GM19328 (cell line): ENCODE data around the gene LRRC59.
A peak's percentile ranks its signal among the peaks of the same experiment; 100 is the strongest.
"Not testable (repeated sequence)": the region's sequence is repeated elsewhere in the genome, so short reads cannot be mapped to it uniquely, and the experiment has no call there.

Source experiments
- ATAC-seq: cut with Tn5 transposase; IDR thresholded peaks from one replicate; pipeline ENCODE4 v1.9.1; 2021; ENCODE audit warnings: mild to moderate bottlenecking, moderate library complexity; ENCODE audit not compliant: unreplicated experiment

Gene LRRC59

GRCh38 chr17:50348522-50349242, 48.6 kb downstream of the LRRC59 start:
- no peak for ATAC-seq

- no peak for ATAC-seq
Measured at GRCh38 chr17:50347894-50348291, 49.4 kb downstream of the LRRC59 start.

GRCh38 chr17:50347117-50347893, 50.0 kb downstream of the LRRC59 start:
- no peak for ATAC-seq

GRCh38 chr17:50346313-50347116, 50.8 kb downstream of the LRRC59 start:
- ATAC-seq = peak; percentile 52

GRCh38 chr17:50345432-50346312, 51.7 kb downstream of the LRRC59 start, which contains the start of gene XYLT2:
TSS of gene XYLT2 (plus strand) at chr17:50346126. CDS start at chr17:50346141, 15 bp downstream.
- peak; percentile 77 for ATAC-seq

- ATAC-seq = no peak
Measured at GRCh38 chr17:50344731-50345365, 52.5 kb downstream of the LRRC59 start.

GRCh38 chr17:50339381-50339780, 57.9 kb downstream of the LRRC59 start:
- no peak for ATAC-seq

- no peak for ATAC-seq
Measured at GRCh38 chr17:50338645-50339044, 58.7 kb downstream of the LRRC59 start.

- ATAC-seq = no peak
Measured at GRCh38 chr17:50337956-50338355, 59.4 kb downstream of the LRRC59 start.

GRCh38 chr17:50333291-50334057, 63.8 kb downstream of the LRRC59 start:
- not testable (repeated sequence) for ATAC-seq

GRCh38 chr17:50332196-50332595, 65.1 kb downstream of the LRRC59 start:
- no peak for ATAC-seq
